Pulmonary artery endothelial cell (primary cell): Measurements from ENCODE around the gene PRIM2. TPM values are rescaled to one million over a fixed set of nuclear protein-coding genes. Genes with fewer than 3 reads are reported as not detected.
"Not testable (repeated sequence)": the region's sequence is repeated elsewhere in the genome, so short reads cannot be mapped to it uniquely, and the experiment has no call there.

Experiments used
- DNase-seq: peaks from one replicate; pipeline ENCODE4 v3.0.0-alpha.2; 2011; ENCODE audit warnings: low read depth, low spot score
- total RNA-seq: library from RNA; depleted of rRNA; stranded (reverse); fragments of >200 nt; gene quantifications from 2 replicates; pipeline ENCODE4 v1.2.3, GENCODE V29; 2014

Gene PRIM2
- total RNA-seq, 1 donor from 2014 or later = 22.0 TPM

GRCh38 chr6:57362340-57362739 is 44.9 kb downstream of the PRIM2 start:
- not testable (repeated sequence) for DNase-seq

GRCh38 chr6:57365076-57365583 is 47.7 kb downstream of the PRIM2 start:
- DNase-seq = not testable (repeated sequence)

- DNase-seq = not testable (repeated sequence)
Observed at GRCh38 chr6:57368965-57369731, 51.7 kb downstream of the PRIM2 start.

- DNase-seq = not testable (repeated sequence)
Observed at GRCh38 chr6:57371779-57372178, 54.3 kb downstream of the PRIM2 start.

GRCh38 chr6:57374764-57375163 is 57.3 kb downstream of the PRIM2 start:
- not testable (repeated sequence) for DNase-seq

- DNase-seq = not testable (repeated sequence)
Observed at GRCh38 chr6:57376083-57376482, 58.7 kb downstream of the PRIM2 start.

- DNase-seq = not testable (repeated sequence)
Observed at GRCh38 chr6:57389038-57389592, 71.7 kb downstream of the PRIM2 start.

- not testable (repeated sequence) for DNase-seq
Observed at GRCh38 chr6:57390818-57391217, 73.4 kb downstream of the PRIM2 start.

GRCh38 chr6:57392047-57392446 is 74.6 kb downstream of the PRIM2 start:
- DNase-seq = not testable (repeated sequence)

GRCh38 chr6:57419341-57419740 is 101.9 kb downstream of the PRIM2 start:
- not testable (repeated sequence) for DNase-seq

GRCh38 chr6:57421503-57421902 is 104.1 kb downstream of the PRIM2 start:
- no peak for DNase-seq

- DNase-seq = no peak
Observed at GRCh38 chr6:57423468-57423867, 106.0 kb downstream of the PRIM2 start.

- DNase-seq = not testable (repeated sequence)
Observed at GRCh38 chr6:57431742-57432141, 114.3 kb downstream of the PRIM2 start.

- peak; percentile 52 for DNase-seq
Observed at GRCh38 chr6:57432157-57432556, 114.7 kb downstream of the PRIM2 start.

- no peak for DNase-seq
Observed at GRCh38 chr6:57432919-57433684, 115.7 kb downstream of the PRIM2 start.

GRCh38 chr6:57433790-57434189 is 116.4 kb downstream of the PRIM2 start:
- not testable (repeated sequence) for DNase-seq

GRCh38 chr6:57434944-57435343 is 117.5 kb downstream of the PRIM2 start:
- DNase-seq = no peak

GRCh38 chr6:57435475-57436160 is 118.2 kb downstream of the PRIM2 start:
- DNase-seq = no peak

GRCh38 chr6:57440735-57441134 is 123.3 kb downstream of the PRIM2 start:
- DNase-seq = not testable (repeated sequence)

- not testable (repeated sequence) for DNase-seq
Observed at GRCh38 chr6:57442133-57442532, 124.7 kb downstream of the PRIM2 start.

GRCh38 chr6:57443181-57443580 is 125.8 kb downstream of the PRIM2 start:
- DNase-seq = not testable (repeated sequence)
